ENCODE results near the gene PLEKHH1. TPM values are rescaled to one million over a fixed set of nuclear protein-coding genes. Genes with fewer than 3 reads are reported as not detected.

The PLEKHH1 gene
- total RNA-seq, 2 experiments from 2014 or later: 0.42 to 0.99 TPM

DNA sequence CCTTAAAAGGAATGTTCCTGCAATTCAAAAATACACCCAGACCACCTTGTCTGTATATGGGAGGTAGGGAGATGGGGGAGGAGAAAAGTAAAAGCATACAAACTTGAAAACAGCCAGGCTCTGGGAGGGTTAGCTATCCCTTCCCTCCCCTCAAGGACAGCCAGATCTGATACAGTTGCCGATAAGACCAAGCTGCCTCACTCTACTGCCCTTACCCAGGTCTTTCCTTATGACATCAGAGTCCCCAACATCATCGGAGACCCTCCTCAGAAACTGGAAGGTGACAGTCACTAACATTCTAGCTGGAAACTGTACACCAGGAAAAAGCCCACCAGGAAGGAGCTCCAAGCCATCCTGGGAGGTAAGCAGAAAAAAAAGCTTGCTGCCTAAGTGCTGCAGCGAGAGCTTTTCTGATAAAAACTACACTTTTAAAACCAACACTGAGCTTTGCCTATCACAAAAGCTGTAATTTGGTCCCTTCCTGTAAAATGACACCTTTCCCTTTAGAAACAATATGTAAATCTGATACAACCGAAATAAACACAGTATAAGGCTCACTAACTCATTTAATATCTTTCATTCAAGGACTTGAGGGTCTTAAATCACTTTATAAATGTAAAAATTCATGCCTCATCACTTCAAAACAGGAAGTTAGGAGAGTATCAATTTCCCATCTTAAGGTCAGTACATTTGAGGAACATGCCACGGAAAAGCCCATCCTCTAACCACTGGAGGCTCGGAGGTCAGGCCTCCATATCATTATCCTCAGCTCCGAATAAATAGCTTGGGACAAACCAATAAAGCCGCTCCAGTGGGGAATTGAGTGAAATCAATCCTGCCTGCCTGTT, 20.4 kb upstream of the PLEKHH1 start:
- no peak overlapping the region for H3K4me3 Mint-ChIP-seq
- H3K36me3 Mint-ChIP-seq (ENCODE audit: low read depth): no peaks in the 10 kb centered on the region
- peaks cover 23% of the 10 kb centered on the region for H3K4me1 Mint-ChIP-seq (ENCODE audit: low read depth)
- peaks cover 30% of the 10 kb centered on the region for H3K27me3 Mint-ChIP-seq (ENCODE audit: low read depth)
- no peaks in the 10 kb centered on the region for H3K9me3 Mint-ChIP-seq (ENCODE audit: insufficient read depth)
- CTCF ChIA-PET: interaction anchor here (1.2 to 3.9 kb wide), 5 partner anchors 13 to 192 kb away, joined by 3 to 26 read pairs (median 7); no protein-coding TSS in a partner anchor
- DNase-seq (no peak), ATAC-seq (no peak)
- POLR2A ChIA-PET: interaction anchor here (0.6 to 0.8 kb wide), 3 partner anchors 9 to 103 kb away, joined by 3 read pairs; no protein-coding TSS in a partner anchor
- H3K27ac Mint-ChIP-seq: no peak overlapping the region

DNA sequence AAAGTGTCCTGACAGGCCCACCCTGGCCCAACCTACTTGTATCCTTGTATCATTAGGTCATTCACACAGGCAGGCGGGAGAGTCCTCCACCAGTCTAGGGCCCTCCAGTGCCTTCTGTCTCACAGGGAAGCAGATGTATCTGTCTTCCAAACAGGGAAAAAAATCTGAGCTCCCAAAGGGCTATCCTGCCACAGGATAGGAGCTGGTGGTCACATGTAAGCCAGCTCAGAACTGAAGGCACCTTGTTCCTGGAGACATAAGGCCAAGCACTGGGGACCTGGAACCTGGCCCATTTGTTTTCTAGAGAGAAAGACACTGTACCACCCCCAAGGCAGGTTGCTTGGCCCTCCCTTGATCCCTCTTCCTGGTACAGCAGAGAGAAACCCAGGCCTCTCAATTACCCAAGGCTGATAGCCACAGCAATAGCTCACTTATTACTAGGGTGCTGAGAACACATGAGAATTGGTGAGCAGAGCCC, 19.4 kb upstream of the PLEKHH1 start:
- H3K9me3 Mint-ChIP-seq (ENCODE audit: insufficient read depth): no peaks in the 10 kb centered on the region
- POLR2A ChIA-PET: no interaction called here
- H3K4me1 Mint-ChIP-seq (ENCODE audit: low read depth): peaks cover 23% of the 10 kb centered on the region
- H3K27ac Mint-ChIP-seq: peak overlapping the region; percentile 52
- no peaks in the 10 kb centered on the region for H3K36me3 Mint-ChIP-seq (ENCODE audit: low read depth)
- H3K4me3 Mint-ChIP-seq: peak overlapping the region; percentile 80
- no peak for DNase-seq
- ATAC-seq: no peak
- CTCF ChIA-PET: interaction anchor here (0.6 to 1.9 kb wide), 8 partner anchors 8 to 191 kb away, joined by 3 to 8 read pairs (median 4); no protein-coding TSS in a partner anchor
- peaks cover 31% of the 10 kb centered on the region for H3K27me3 Mint-ChIP-seq (ENCODE audit: low read depth)

DNA sequence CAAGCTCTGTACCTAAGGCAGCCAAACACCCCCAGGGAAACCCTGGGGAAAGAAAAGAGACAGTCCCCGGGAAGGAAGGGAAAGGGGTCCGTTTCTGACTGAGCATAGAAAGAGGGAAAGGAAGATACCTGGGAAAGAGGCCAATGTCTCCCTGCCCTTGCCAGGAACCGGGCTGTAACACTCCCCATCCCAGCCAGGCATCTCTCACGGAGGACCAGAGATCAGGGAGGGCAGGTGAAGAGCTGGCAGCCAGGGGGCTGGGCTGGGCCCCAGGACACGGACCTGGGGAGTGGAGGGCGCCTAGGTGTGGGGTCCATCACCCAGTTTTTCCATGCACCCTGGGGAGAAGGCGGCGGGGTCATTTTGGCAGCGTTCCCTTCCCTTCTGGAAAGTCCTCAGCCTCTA, 18.9 kb upstream of the PLEKHH1 start:
- ChIA-PET POLR2A (no interaction called here), CTCF (interaction anchor here (1.2 to 1.9 kb wide), 5 partner anchors 9 to 87 kb away, joined by 3 to 8 read pairs (median 4); no protein-coding TSS in a partner anchor)
- Mint-ChIP-seq H3K36me3 (ENCODE audit: low read depth) (no peaks in the 10 kb centered on the region), H3K4me3 (peak overlapping the region; percentile 80), H3K4me1 (ENCODE audit: low read depth) (peaks cover 23% of the 10 kb centered on the region), H3K27me3 (ENCODE audit: low read depth) (peaks cover 31% of the 10 kb centered on the region), H3K27ac (peak overlapping the region; percentile 52), H3K9me3 (ENCODE audit: insufficient read depth) (no peaks in the 10 kb centered on the region)
- ATAC-seq (no peak), DNase-seq (no peak)

DNA sequence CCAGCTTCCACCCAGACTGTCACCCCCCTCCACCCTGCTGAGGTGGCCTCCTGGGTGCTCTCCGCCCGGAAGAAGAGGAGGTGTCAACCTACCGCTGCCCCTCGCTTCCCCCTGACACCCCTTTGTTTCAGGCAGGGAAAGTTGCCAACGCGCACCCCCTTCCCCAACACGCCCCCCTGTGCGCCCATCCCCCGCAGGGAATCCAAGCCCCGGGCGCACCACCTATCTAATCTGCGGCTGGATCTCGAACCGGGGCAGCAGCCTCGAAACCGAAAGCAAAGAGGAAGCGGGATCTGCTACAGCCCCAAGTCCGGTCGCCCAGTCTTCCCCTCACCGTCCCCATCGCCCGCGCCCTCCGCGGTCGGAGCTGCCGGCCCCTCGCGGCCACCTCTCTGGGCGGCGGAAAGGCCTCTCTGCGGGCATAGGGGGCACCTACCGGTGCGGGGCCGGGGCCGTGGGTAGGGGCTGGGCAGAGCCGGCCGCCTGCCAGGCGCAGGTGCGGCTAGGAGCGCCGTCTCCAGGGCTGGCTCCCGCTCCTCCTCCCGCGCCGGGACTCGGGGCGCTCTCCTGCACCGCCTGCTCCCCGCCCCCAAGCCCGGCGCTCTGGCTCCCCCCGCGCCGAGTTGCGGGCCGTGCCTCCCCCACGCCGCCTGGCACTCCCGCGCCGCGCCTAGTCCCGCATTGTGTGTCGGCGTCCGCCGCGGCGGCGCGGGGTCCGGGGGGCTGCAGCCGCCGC, 18.3 kb upstream of the PLEKHH1 start:
- peak; percentile 61 for DNase-seq
- ChIA-PET CTCF (interaction anchor here (0.6 to 1.9 kb wide), 6 partner anchors 9 to 87 kb away, joined by 3 to 8 read pairs (median 4); no protein-coding TSS in a partner anchor), POLR2A (no interaction called here)
- peaks cover 23% of the 10 kb centered on the region for H3K4me1 Mint-ChIP-seq (ENCODE audit: low read depth)
- H3K27me3 Mint-ChIP-seq (ENCODE audit: low read depth): peaks cover 32% of the 10 kb centered on the region
- peak overlapping the region; percentile 72 for H3K27ac Mint-ChIP-seq
- H3K4me3 Mint-ChIP-seq: peak overlapping the region; percentile 80
- H3K36me3 Mint-ChIP-seq (ENCODE audit: low read depth): no peaks in the 10 kb centered on the region
- peak; percentile 78 for ATAC-seq
- H3K9me3 Mint-ChIP-seq (ENCODE audit: insufficient read depth): no peaks in the 10 kb centered on the region

DNA sequence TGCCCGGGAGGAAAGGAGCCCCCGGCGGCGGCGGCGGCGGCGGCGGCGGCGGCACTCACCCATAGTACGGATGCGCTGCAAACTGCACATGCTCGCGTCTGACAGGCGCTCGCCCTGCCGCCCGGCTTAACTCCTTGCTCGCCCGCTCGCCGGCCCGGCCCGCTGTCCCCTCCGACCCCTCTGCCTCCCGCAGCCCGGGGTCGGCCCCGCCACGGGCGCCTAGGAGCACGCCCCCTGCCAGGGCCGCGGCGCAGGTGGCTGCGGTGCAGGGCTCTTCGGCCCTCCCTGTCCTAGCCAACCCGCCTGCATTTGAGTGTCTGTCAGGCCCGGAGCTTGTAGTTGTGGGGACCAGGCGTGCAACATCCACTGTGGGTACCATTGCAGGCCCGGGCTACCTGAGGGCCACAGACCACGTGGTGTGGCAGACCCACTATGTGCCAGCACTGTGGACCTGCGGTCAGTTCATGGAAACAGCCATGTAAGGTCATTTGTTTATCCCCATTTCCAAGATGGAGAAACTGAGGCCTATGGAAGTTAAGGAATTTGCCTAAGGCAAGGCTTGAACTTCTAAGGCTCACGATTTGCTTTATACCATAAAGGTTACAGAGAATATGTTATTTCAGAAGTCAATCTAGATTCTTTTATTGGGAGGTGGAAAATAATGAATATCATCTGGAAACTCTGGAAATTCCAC, 17.6 kb upstream of the PLEKHH1 start:
- ChIA-PET POLR2A (no interaction called here), CTCF (interaction anchor here (0.6 to 2.5 kb wide), 5 partner anchors 11 to 88 kb away, joined by 3 to 13 read pairs (median 4); no protein-coding TSS in a partner anchor)
- peaks cover 23% of the 10 kb centered on the region for H3K4me1 Mint-ChIP-seq (ENCODE audit: low read depth)
- no peaks in the 10 kb centered on the region for H3K9me3 Mint-ChIP-seq (ENCODE audit: insufficient read depth)
- H3K27ac Mint-ChIP-seq: no peak overlapping the region
- peak; percentile 71 for ATAC-seq
- H3K36me3 Mint-ChIP-seq (ENCODE audit: low read depth): no peaks in the 10 kb centered on the region
- peak overlapping the region; percentile 55 for H3K4me3 Mint-ChIP-seq
- H3K27me3 Mint-ChIP-seq (ENCODE audit: low read depth): peaks cover 35% of the 10 kb centered on the region
- DNase-seq: peak; percentile 43

DNA sequence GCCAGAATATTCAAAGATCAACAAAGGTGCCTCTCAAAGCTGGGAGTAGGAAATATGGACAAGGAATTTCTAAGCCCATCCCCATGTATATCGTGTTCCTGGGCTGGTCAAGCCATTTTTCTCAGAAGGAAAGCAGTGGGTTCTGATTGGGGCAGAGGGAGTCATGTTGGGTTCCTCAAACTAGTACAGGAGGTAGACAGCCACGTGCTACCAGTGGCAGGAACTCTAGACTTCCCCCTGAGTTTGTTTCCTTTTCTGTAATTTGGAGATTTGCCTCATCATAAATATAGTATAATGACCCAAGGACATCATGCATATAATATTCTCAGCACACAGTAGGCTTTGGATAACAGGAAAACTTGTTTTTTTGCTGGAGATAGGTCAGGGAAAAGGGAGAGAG, 16.4 kb upstream of the PLEKHH1 start:
- Mint-ChIP-seq H3K36me3 (ENCODE audit: low read depth) (no peaks in the 10 kb centered on the region), H3K4me3 (peak overlapping the region; percentile 23), H3K27ac (no peak overlapping the region), H3K27me3 (ENCODE audit: low read depth) (peaks cover 37% of the 10 kb centered on the region), H3K4me1 (ENCODE audit: low read depth) (peaks cover 23% of the 10 kb centered on the region), H3K9me3 (ENCODE audit: insufficient read depth) (no peaks in the 10 kb centered on the region)
- ATAC-seq (no peak), DNase-seq (no peak)
- CTCF ChIA-PET: interaction anchor here (1.1 to 2.5 kb wide), 5 partner anchors 10 to 89 kb away, joined by 3 to 13 read pairs (median 3); no protein-coding TSS in a partner anchor
- POLR2A ChIA-PET: no interaction called here

DNA sequence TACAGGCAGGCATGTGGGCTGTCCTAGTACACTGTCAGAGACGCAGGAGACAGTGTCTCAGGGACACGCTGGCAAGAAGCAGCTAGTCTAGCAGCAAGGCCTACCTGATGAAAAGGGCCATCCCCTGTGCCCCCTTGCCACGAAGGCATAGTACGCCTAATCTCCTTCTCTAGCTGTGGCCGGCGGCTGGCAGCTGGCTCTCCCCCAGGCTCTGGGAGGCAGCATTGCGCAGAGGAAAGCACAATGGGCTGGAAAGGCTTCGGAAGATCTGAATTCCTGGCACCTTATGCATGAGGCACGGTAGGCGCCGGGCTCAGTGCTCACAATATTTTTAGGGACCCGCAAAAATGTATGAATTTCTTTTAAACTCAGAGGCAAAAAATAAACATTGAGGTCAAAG, 16.0 kb upstream of the PLEKHH1 start:
- ChIA-PET CTCF (interaction anchor here (1.1 to 2.5 kb wide), 4 partner anchors 10 to 90 kb away, joined by 3 to 13 read pairs (median 4); no protein-coding TSS in a partner anchor), POLR2A (interaction anchor here (0.7 kb wide), 1 partner anchor 9 kb away, joined by 3 read pairs; no protein-coding TSS in a partner anchor)
- Mint-ChIP-seq H3K27ac (no peak overlapping the region), H3K27me3 (ENCODE audit: low read depth) (peaks cover 38% of the 10 kb centered on the region), H3K36me3 (ENCODE audit: low read depth) (no peaks in the 10 kb centered on the region), H3K9me3 (ENCODE audit: insufficient read depth) (no peaks in the 10 kb centered on the region), H3K4me1 (ENCODE audit: low read depth) (peaks cover 23% of the 10 kb centered on the region), H3K4me3 (no peak overlapping the region)
- ATAC-seq (no peak), DNase-seq (no peak)

DNA sequence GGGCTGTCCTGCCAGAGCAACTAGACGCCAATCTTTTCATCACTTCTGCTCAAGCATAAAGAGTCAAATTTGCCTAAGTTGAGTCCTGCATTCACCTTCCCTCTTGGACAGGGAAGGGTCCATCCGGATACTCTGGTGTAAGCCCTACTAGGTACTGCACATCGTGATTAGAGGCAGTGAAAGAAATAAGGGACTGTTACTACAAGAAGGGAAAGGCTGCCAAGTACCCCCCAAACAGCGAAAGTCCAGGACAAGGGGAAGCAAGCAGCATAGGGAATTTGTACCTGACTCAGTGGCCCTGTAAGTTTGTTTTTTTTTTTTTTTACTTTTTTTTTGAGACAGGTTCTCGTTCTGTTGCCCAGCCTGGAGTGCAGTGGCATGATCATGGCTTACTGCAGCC, 13.7 kb upstream of the PLEKHH1 start:
- no peaks in the 10 kb centered on the region for H3K36me3 Mint-ChIP-seq (ENCODE audit: low read depth)
- H3K4me3 Mint-ChIP-seq: no peak overlapping the region
- peaks cover 48% of the 10 kb centered on the region for H3K27me3 Mint-ChIP-seq (ENCODE audit: low read depth)
- ChIA-PET CTCF (interaction anchor here (0.7 to 1.4 kb wide), 4 partner anchors 8 to 194 kb away, joined by 3 to 4 read pairs (median 3); no protein-coding TSS in a partner anchor), POLR2A (no interaction called here)
- H3K4me1 Mint-ChIP-seq (ENCODE audit: low read depth): peaks cover 16% of the 10 kb centered on the region
- no peak overlapping the region for H3K27ac Mint-ChIP-seq
- H3K9me3 Mint-ChIP-seq (ENCODE audit: insufficient read depth): no peaks in the 10 kb centered on the region
- no peak for DNase-seq
- ATAC-seq: no peak

DNA sequence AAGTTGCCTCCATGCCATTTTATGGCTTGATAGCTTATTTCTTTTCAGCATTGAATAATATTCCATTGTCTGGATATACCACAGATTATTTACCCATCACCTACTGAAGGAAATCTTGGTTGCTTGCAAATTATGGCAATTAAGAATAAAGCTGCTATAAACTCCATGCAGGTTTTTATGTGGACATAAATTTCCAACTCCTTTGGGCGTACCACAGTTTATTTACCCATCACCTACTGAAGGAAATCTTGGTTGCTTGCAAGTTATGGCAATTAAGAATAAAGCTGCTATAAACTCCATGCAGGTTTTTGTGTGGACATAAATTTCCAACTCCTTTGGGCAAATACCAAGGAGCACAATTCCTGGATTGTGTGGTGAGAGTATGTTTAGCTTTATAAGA, 12.6 kb upstream of the PLEKHH1 start:
- H3K27ac Mint-ChIP-seq: no peak overlapping the region
- no peaks in the 10 kb centered on the region for H3K9me3 Mint-ChIP-seq (ENCODE audit: insufficient read depth)
- POLR2A ChIA-PET: no interaction called here
- peaks cover 12% of the 10 kb centered on the region for H3K4me1 Mint-ChIP-seq (ENCODE audit: low read depth)
- DNase-seq (no peak), ATAC-seq (no peak)
- no peak overlapping the region for H3K4me3 Mint-ChIP-seq
- CTCF ChIA-PET: interaction anchor here (0.7 to 1.2 kb wide), 3 partner anchors 10 to 51 kb away, joined by 3 to 4 read pairs (median 3); no protein-coding TSS in a partner anchor
- peaks cover 54% of the 10 kb centered on the region for H3K27me3 Mint-ChIP-seq (ENCODE audit: low read depth)
- H3K36me3 Mint-ChIP-seq (ENCODE audit: low read depth): no peaks in the 10 kb centered on the region

DNA sequence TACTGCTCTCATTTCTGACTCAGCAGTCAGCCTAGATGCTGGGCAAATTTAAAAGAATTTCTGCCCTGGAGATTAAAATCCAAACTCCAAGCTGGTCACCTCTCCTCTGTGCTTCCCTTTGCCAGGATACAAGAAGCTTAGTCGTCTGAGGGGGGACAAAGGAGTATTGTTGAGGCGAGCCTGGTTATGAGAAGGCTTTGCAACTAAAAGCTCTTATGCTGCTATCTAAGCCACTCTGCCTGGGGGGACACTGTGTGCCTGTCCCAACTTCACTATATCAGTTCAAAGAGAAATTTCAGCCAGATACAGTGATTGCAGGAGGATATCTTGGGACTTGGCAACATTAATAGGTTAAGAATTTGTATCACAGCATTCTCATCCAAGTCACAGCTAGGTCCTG, 10.8 kb upstream of the PLEKHH1 start:
- no peaks in the 10 kb centered on the region for H3K36me3 Mint-ChIP-seq (ENCODE audit: low read depth)
- DNase-seq (no peak), ATAC-seq (no peak)
- ChIA-PET POLR2A (no interaction called here), CTCF (interaction anchor here (0.9 kb wide), 1 partner anchor 49 kb away, joined by 3 read pairs; no protein-coding TSS in a partner anchor)
- peaks cover 53% of the 10 kb centered on the region for H3K27me3 Mint-ChIP-seq (ENCODE audit: low read depth)
- H3K4me3 Mint-ChIP-seq: no peak overlapping the region
- no peak overlapping the region for H3K27ac Mint-ChIP-seq
- no peaks in the 10 kb centered on the region for H3K9me3 Mint-ChIP-seq (ENCODE audit: insufficient read depth)
- H3K4me1 Mint-ChIP-seq (ENCODE audit: low read depth): no peaks in the 10 kb centered on the region

Data from activated CD8-positive, alpha-beta T cell treated with anti-CD3 and anti-CD28 coated beads, Interleukin-2, amount 10 ng/mL, durations not matched to agents 7 days and 5 days (primary cell).